Kidney glomerular epithelial cell (primary cell): ENCODE data around the gene MGLL.

Experiments
- DNase-seq: peaks from one replicate; lab custom pipeline; 2025; lab: John Stamatoyannopoulos, UW

Gene MGLL

GRCh38 chr3:127809611-127810010, 12.7 kb downstream of the MGLL start:
- no peak for DNase-seq

GRCh38 chr3:127809211-127809610, 13.1 kb downstream of the MGLL start:
- no peak for DNase-seq

GRCh38 chr3:127808197-127808596, 14.1 kb downstream of the MGLL start:
- DNase-seq, result no peak

GRCh38 chr3:127805026-127805753, 17.1 kb downstream of the MGLL start:
- DNase-seq, result no peak

GRCh38 chr3:127804141-127804540, 18.2 kb downstream of the MGLL start:
- DNase-seq, result no peak

- peak; percentile 81 for DNase-seq
Observed at GRCh38 chr3:127803619-127804018, 18.7 kb downstream of the MGLL start.

GRCh38 chr3:127802606-127803005, 19.7 kb downstream of the MGLL start:
- no peak for DNase-seq

- DNase-seq, result no peak
Observed at GRCh38 chr3:127801731-127802313, 20.5 kb downstream of the MGLL start.

GRCh38 chr3:127800508-127800907, 21.8 kb downstream of the MGLL start:
- DNase-seq, result no peak

GRCh38 chr3:127799476-127800222, 22.7 kb downstream of the MGLL start:
- DNase-seq, result peak; percentile 82

GRCh38 chr3:127798716-127799115, 23.6 kb downstream of the MGLL start:
- DNase-seq, result no peak

GRCh38 chr3:127796831-127797150, 25.5 kb downstream of the MGLL start:
- no peak for DNase-seq

- DNase-seq, result no peak
Observed at GRCh38 chr3:127796045-127796830, 26.1 kb downstream of the MGLL start.

GRCh38 chr3:127794972-127795371, 27.3 kb downstream of the MGLL start:
- DNase-seq, result no peak

GRCh38 chr3:127794402-127794801, 27.9 kb downstream of the MGLL start:
- no peak for DNase-seq

- DNase-seq, result peak; percentile 58
Observed at GRCh38 chr3:127792541-127793292, 29.6 kb downstream of the MGLL start.

GRCh38 chr3:127791221-127791913, 30.9 kb downstream of the MGLL start:
- peak; percentile 25 for DNase-seq

GRCh38 chr3:127790882-127791183, 31.5 kb downstream of the MGLL start:
- DNase-seq, result no peak

- DNase-seq, result no peak
Observed at GRCh38 chr3:127789990-127790881, 32.1 kb downstream of the MGLL start.

- DNase-seq, result no peak
Observed at GRCh38 chr3:127789051-127789450, 33.3 kb downstream of the MGLL start.
